Duodenal mucosa (tissue), 2 donors: Measurements from ENCODE around the gene CNTFR.

Source experiments
- H3K27ac ChIP-seq: one replicate; pipeline ENCODE4 v1.7.0; 2013; ENCODE audit warnings: low read depth, low read length
- H3K27me3 ChIP-seq, 2 donors: one replicate each; pipeline ENCODE4 v1.7.0; 2013; ENCODE audit warnings: low read length in 2 of 2, control low read depth in 1 of 2; ENCODE audit not compliant: insufficient read depth in 2 of 2, control insufficient read depth in 1 of 2
- H3K36me3 ChIP-seq, 2 donors: one replicate each; pipeline ENCODE4 v1.7.0; 2013; ENCODE audit warnings: low read length in 2 of 2, control low read depth in 1 of 2; ENCODE audit not compliant: insufficient read depth in 2 of 2, control insufficient read depth in 1 of 2
- H3K4me1 ChIP-seq, 2 donors: one replicate each; pipeline ENCODE4 v1.7.0; 2013; ENCODE audit warnings: low read length in 2 of 2, control low read depth in 1 of 2; ENCODE audit not compliant: insufficient read depth in 2 of 2, control insufficient read depth in 1 of 2
- H3K4me3 ChIP-seq, 2 donors: one replicate each; pipeline ENCODE4 v1.7.0; 2013; ENCODE audit warnings: low read length in 2 of 2, low read depth in 1 of 2
- H3K9ac ChIP-seq, 2 donors: one replicate each; pipeline ENCODE4 v1.7.0; 2013; ENCODE audit warnings: low read length in 2 of 2, low read depth in 1 of 2
- H3K9me3 ChIP-seq, 2 donors: one replicate each; pipeline ENCODE4 v1.7.0; 2013; ENCODE audit warnings: low read length in 2 of 2, control low read depth in 1 of 2; ENCODE audit not compliant: control insufficient read depth in 1 of 2

The CNTFR gene

GRCh38 chr9:34562135-34562745 is 27.3 kb downstream of the CNTFR start:
- H3K36me3 ChIP-seq, result no peaks in the 10 kb centered on the region
- H3K27me3 ChIP-seq, result peaks cover 8 to 15% of the 10 kb centered on the region in 2 donors
- no peak overlapping the region for H3K4me3 ChIP-seq
- H3K27ac ChIP-seq, result no peak overlapping the region
- peaks cover 0 to 2% of the 10 kb centered on the region in 2 donors for H3K9me3 ChIP-seq
- H3K4me1 ChIP-seq, result peaks cover 23 to 28% of the 10 kb centered on the region in 2 donors
- no peak overlapping the region for H3K9ac ChIP-seq

GRCh38 chr9:34560599-34561214 is 28.8 kb downstream of the CNTFR start:
- Histone ChIP-seq H3K9me3 (peaks cover 0 to 2% of the 10 kb centered on the region in 2 donors), H3K36me3 (no peaks in the 10 kb centered on the region), H3K9ac (peak overlapping the region; percentile 3 to 64), H3K27me3 (peaks cover 6 to 17% of the 10 kb centered on the region in 2 donors), H3K4me3 (peak overlapping the region in 1 of 2 donors; percentile 2), H3K4me1 (peaks cover 23 to 28% of the 10 kb centered on the region in 2 donors), H3K27ac (peak overlapping the region; percentile 26)

- Histone ChIP-seq H3K9me3 (peaks cover 0 to 2% of the 10 kb centered on the region in 2 donors), H3K4me1 (peaks cover 23 to 28% of the 10 kb centered on the region in 2 donors), H3K4me3 (peak overlapping the region in 1 of 2 donors; percentile 2), H3K27me3 (peaks cover 5 to 23% of the 10 kb centered on the region in 2 donors), H3K36me3 (no peaks in the 10 kb centered on the region), H3K9ac (peak overlapping the region in 1 of 2 donors; percentile 64), H3K27ac (peak overlapping the region; percentile 28)
Measured at GRCh38 chr9:34559624-34560455, 29.7 kb downstream of the CNTFR start.

GRCh38 chr9:34558919-34559623 is 30.5 kb downstream of the CNTFR start:
- Histone ChIP-seq H3K4me1 (peaks cover 23 to 28% of the 10 kb centered on the region in 2 donors), H3K4me3 (no peak overlapping the region), H3K27me3 (peaks cover 5 to 26% of the 10 kb centered on the region in 2 donors), H3K27ac (no peak overlapping the region), H3K9ac (no peak overlapping the region), H3K36me3 (no peaks in the 10 kb centered on the region), H3K9me3 (peaks cover 0 to 2% of the 10 kb centered on the region in 2 donors)

GRCh38 chr9:34558364-34558763 is 31.2 kb downstream of the CNTFR start:
- H3K27me3 ChIP-seq, result peaks cover 5 to 26% of the 10 kb centered on the region in 2 donors
- peaks cover 0 to 2% of the 10 kb centered on the region in 2 donors for H3K9me3 ChIP-seq
- H3K4me3 ChIP-seq, result no peak overlapping the region
- H3K9ac ChIP-seq, result no peak overlapping the region
- peaks cover 23 to 28% of the 10 kb centered on the region in 2 donors for H3K4me1 ChIP-seq
- no peak overlapping the region for H3K27ac ChIP-seq
- no peaks in the 10 kb centered on the region for H3K36me3 ChIP-seq

GRCh38 chr9:34557426-34558321 is 31.9 kb downstream of the CNTFR start:
- Histone ChIP-seq H3K4me3 (no peak overlapping the region), H3K9ac (no peak overlapping the region), H3K36me3 (no peaks in the 10 kb centered on the region), H3K27ac (no peak overlapping the region), H3K9me3 (peaks cover 0 to 2% of the 10 kb centered on the region in 2 donors), H3K4me1 (peaks cover 23 to 28% of the 10 kb centered on the region in 2 donors), H3K27me3 (peaks cover 5 to 29% of the 10 kb centered on the region in 2 donors)

- Histone ChIP-seq H3K36me3 (no peaks in the 10 kb centered on the region), H3K27me3 (peaks cover 5 to 29% of the 10 kb centered on the region in 2 donors), H3K9ac (no peak overlapping the region), H3K4me3 (no peak overlapping the region), H3K9me3 (no peaks in the 10 kb centered on the region), H3K4me1 (peaks cover 23 to 27% of the 10 kb centered on the region in 2 donors), H3K27ac (no peak overlapping the region)
Measured at GRCh38 chr9:34556949-34557348, 32.6 kb downstream of the CNTFR start.

- no peaks in the 10 kb centered on the region for H3K9me3 ChIP-seq
- no peak overlapping the region for H3K9ac ChIP-seq
- H3K27me3 ChIP-seq, result peaks cover 5 to 29% of the 10 kb centered on the region in 2 donors
- no peaks in the 10 kb centered on the region for H3K36me3 ChIP-seq
- no peak overlapping the region for H3K27ac ChIP-seq
- no peak overlapping the region for H3K4me3 ChIP-seq
- H3K4me1 ChIP-seq, result peaks cover 17 to 18% of the 10 kb centered on the region in 2 donors
Measured at GRCh38 chr9:34555936-34556525, 33.5 kb downstream of the CNTFR start.

GRCh38 chr9:34555500-34555899 is 34.0 kb downstream of the CNTFR start:
- H3K4me1 ChIP-seq, result peaks cover 12 to 13% of the 10 kb centered on the region in 2 donors
- no peaks in the 10 kb centered on the region for H3K36me3 ChIP-seq
- no peak overlapping the region for H3K27ac ChIP-seq
- no peak overlapping the region for H3K4me3 ChIP-seq
- peaks cover 5 to 29% of the 10 kb centered on the region in 2 donors for H3K27me3 ChIP-seq
- no peak overlapping the region for H3K9ac ChIP-seq
- no peaks in the 10 kb centered on the region for H3K9me3 ChIP-seq
